ENCODE measurements around the gene KCTD20. TPM values are rescaled to one million over a fixed set of nuclear protein-coding genes. Genes with fewer than 3 reads are reported as not detected.
A peak's percentile ranks its signal among the peaks of the same experiment; 100 is the strongest.

KCTD20 gene
- total and polyA plus RNA-seq, 2 of the 13 experiments (the other 11 are each of a cell fraction or from before 2014, with no cell fraction given): 52.7 to 67.1 TPM

DNA sequence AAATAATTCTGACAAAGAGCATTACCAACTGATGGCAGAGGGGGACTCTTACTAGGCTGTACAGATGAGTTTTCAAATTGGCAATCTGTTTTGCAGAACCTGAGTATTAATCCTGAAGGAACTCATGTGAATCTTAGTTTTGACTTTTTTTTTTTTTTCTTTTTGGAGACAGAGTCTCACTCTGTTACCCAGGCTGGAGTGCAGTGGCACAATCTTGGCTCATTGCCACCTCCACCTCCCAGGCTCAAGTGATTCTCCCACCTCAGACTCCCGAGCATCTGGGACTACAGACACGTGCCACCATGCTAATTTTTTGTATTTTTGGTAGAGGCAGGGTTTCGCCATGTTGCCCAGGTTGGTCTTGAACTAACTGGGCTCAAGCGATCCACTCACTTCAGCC lies 49.3 kb downstream of the KCTD20 start:
- in situ Hi-C loops (cut with HindIII; ENCODE audit: extremely low pct_ligation_motif_present, low pct_unique_long_range_greater_than_20kb) (no loop called here), intact Hi-C loops (cut with micrococcal nuclease; ENCODE audit: unreplicated experiment) (no loop called here)
- ChIA-PET POLR2A (interaction anchor here (1.0 to 1.2 kb wide), 3 partner anchors 13 to 102 kb away, joined by 4 to 6 read pairs (median 4); partner anchors contain the start of gene SRSF3), CTCF (ENCODE audit: low intra/inter-chr PET ratio, low total read pairs) (interaction anchor here (1.2 kb wide), 1 partner anchor 69 kb away, joined by 3 read pairs; no protein-coding TSS in a partner anchor)
- WGBS (ENCODE audit: low lambda C conversion rate): 94% methylated on average over 4 of the region's 4 CpGs
- no peaks in the 10 kb centered on the region for H3K27me3 ChIP-seq (ENCODE audit: control insufficient read depth in 1 of 2, insufficient read depth in 2 of 2, low read length in 2 of 2)
- no peak overlapping the region for H2AFZ ChIP-seq (ENCODE audit: low read length)
- no peak overlapping the region for H3K4me2 ChIP-seq (ENCODE audit: low read depth, low read length)
- TF ChIP-seq MIER2 (CRISPR knock-in tag; IDR thresholded peaks at IDR 0.05) (no peak), HMG20B (CRISPR knock-in tag; conservative IDR thresholded peaks at IDR 0.05) (no peak), ZNF746 (CRISPR knock-in tag; IDR thresholded peaks at IDR 0.05) (no peak), KMT2A (CRISPR knock-in tag; IDR thresholded peaks at IDR 0.05) (no peak), ZNF615 (CRISPR knock-in tag; IDR thresholded peaks at IDR 0.05; ENCODE audit: borderline replicate concordance) (no peak), ZBTB20 (CRISPR knock-in tag; IDR thresholded peaks at IDR 0.05; ENCODE audit: borderline replicate concordance, low read depth) (no peak)
- TF ChIP-seq, protein P1, sequence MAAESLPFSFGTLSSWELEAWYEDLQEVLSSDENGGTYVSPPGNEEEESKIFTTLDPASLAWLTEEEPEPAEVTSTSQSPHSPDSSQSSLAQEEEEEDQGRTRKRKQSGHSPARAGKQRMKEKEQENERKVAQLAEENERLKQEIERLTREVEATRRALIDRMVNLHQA (CRISPR knock-in tag; IDR thresholded peaks at IDR 0.05): no peak
- DNase-seq (ENCODE audit: low spot score): no peak
- no peak for FAIRE-seq
- peaks cover 41% of the 10 kb centered on the region for H3K4me1 ChIP-seq (ENCODE audit: insufficient read depth, low read length)
- H3K79me2 ChIP-seq (ENCODE audit: insufficient read depth, low read length): no peaks in the 10 kb centered on the region
- peaks cover 5 to 32% of the 10 kb centered on the region in 2 experiments for H3K36me3 ChIP-seq (replicated peaks in 1 of 2; ENCODE audit: control insufficient read depth in 1 of 2, insufficient read depth in 2 of 2, low read length in 2 of 2)
- no peak overlapping the region for H3K9ac ChIP-seq (ENCODE audit: insufficient read depth, low read depth, low read length)
- no TSS peak for BruUV-seq (replicated peaks)
- no peak overlapping the region for H3K27ac ChIP-seq (ENCODE audit: extremely low read length, insufficient read depth, low read length)
- no peak overlapping the region for H3K4me3 ChIP-seq (replicated peaks in 1 of 3; ENCODE audit: insufficient read depth in 1 of 3, low read depth in 2 of 3, low read length in 3 of 3)
- no peaks in the 10 kb centered on the region for H3K9me3 ChIP-seq (ENCODE audit: low read length)
- no peak for ATAC-seq
- no peaks in the 10 kb centered on the region for H4K20me1 ChIP-seq (ENCODE audit: insufficient read depth, low read length)

DNA sequence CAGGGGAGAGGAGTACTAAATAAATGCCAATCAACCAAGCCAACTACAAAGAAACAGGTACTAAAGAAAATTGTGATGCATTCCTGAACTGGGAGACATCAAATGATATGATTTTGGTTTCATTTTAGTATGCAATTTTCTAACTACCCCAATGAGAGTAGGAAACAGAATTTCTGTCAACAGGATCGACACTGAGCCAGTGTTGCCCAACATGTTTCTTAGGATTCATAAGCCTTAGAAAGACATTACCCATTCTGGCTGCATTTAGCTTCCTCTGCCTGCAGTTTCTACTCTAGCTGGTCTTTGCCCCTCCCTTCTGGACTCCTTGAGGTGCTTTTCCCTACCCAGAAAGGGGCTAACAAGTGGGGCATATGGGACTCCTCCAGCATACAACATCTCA lies 49.8 kb downstream of the KCTD20 start:
- 95% methylated on average over 1 of the region's 1 CpG for WGBS (ENCODE audit: low lambda C conversion rate)
- Histone ChIP-seq H3K79me2 (ENCODE audit: insufficient read depth, low read length) (no peaks in the 10 kb centered on the region), H3K4me3 (replicated peaks in 1 of 3; ENCODE audit: insufficient read depth in 1 of 3, low read depth in 2 of 3, low read length in 3 of 3) (no peak overlapping the region), H4K20me1 (ENCODE audit: insufficient read depth, low read length) (no peaks in the 10 kb centered on the region), H3K4me2 (ENCODE audit: low read depth, low read length) (no peak overlapping the region), H2AFZ (ENCODE audit: low read length) (no peak overlapping the region), H3K9me3 (ENCODE audit: low read length) (no peaks in the 10 kb centered on the region), H3K4me1 (ENCODE audit: insufficient read depth, low read length) (peaks cover 41% of the 10 kb centered on the region), H3K27ac (ENCODE audit: extremely low read length, insufficient read depth, low read length) (no peak overlapping the region), H3K9ac (ENCODE audit: insufficient read depth, low read depth, low read length) (no peak overlapping the region), H3K27me3 (ENCODE audit: control insufficient read depth in 1 of 2, insufficient read depth in 2 of 2, low read length in 2 of 2) (no peaks in the 10 kb centered on the region), H3K36me3 (replicated peaks in 1 of 2; ENCODE audit: control insufficient read depth in 1 of 2, insufficient read depth in 2 of 2, low read length in 2 of 2) (peaks cover 5 to 26% of the 10 kb centered on the region in 2 experiments)
- no TSS peak for BruUV-seq (replicated peaks)
- CTCF ChIA-PET (ENCODE audit: low intra/inter-chr PET ratio, low total read pairs): no interaction called here
- no peak for DNase-seq (ENCODE audit: low spot score)
- in situ Hi-C loops (cut with HindIII; ENCODE audit: extremely low pct_ligation_motif_present, low pct_unique_long_range_greater_than_20kb): no loop called here
- no peak for ATAC-seq
- intact Hi-C loops (cut with micrococcal nuclease; ENCODE audit: unreplicated experiment): no loop called here
- POLR2A ChIA-PET: no interaction called here
- FAIRE-seq: peak; percentile 8
- TF ChIP-seq HNF4A (CRISPR knock-in tag; IDR thresholded peaks at IDR 0.05) (no peak), RELA (CRISPR knock-in tag; IDR thresholded peaks at IDR 0.05) (no peak), ZSCAN30 (CRISPR knock-in tag; IDR thresholded peaks at IDR 0.05) (no peak), ZNF709 (CRISPR knock-in tag; IDR thresholded peaks at IDR 0.05) (no peak), ZNF879 (CRISPR knock-in tag; IDR thresholded peaks at IDR 0.05) (no peak), ZNF180 (CRISPR knock-in tag; IDR thresholded peaks at IDR 0.05; ENCODE audit: borderline replicate concordance, low read depth) (no peak), ZBTB42 (CRISPR knock-in tag; IDR thresholded peaks at IDR 0.05) (no peak), ZKSCAN5 (CRISPR knock-in tag; IDR thresholded peaks at IDR 0.05) (no peak), ZNF557 (CRISPR knock-in tag; IDR thresholded peaks at IDR 0.05) (no peak)
- TF ChIP-seq, protein P2, sequence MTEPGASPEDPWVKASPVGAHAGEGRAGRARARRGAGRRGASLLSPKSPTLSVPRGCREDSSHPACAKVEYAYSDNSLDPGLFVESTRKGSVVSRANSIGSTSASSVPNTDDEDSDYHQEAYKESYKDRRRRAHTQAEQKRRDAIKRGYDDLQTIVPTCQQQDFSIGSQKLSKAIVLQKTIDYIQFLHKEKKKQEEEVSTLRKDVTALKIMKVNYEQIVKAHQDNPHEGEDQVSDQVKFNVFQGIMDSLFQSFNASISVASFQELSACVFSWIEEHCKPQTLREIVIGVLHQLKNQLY (CRISPR knock-in tag; IDR thresholded peaks at IDR 0.05): no peak
- TF ChIP-seq, protein P3, sequence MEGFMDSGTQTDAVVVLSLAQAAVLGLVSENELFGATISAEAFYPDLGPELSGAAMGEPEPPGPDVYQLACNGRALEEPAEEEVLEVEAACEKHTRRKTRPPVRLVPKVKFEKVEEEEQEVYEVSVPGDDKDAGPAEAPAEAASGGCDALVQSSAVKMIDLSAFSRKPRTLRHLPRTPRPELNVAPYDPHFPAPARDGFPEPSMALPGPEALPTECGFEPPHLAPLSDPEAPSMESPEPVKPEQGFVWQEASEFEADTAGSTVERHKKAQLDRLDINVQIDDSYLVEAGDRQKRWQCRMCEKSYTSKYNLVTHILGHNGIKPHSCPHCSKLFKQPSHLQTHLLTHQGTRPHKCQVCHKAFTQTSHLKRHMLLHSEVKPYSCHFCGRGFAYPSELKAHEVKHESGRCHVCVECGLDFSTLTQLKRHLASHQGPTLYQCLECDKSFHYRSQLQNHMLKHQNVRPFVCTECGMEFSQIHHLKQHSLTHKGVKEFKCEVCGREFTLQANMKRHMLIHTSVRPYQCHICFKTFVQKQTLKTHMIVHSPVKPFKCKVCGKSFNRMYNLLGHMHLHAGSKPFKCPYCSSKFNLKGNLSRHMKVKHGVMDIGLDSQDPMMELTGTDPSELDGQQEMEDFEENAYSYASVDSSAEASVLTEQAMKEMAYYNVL (CRISPR knock-in tag; IDR thresholded peaks at IDR 0.05; ENCODE audit: borderline replicate concordance): no peak
- TF ChIP-seq, protein P4, sequence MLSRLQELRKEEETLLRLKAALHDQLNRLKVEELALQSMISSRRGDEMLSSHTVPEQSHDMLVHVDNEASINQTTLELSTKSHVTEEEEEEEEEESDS (CRISPR knock-in tag; IDR thresholded peaks at IDR 0.05; ENCODE audit: borderline replicate concordance): no peak

All from HepG2 (cell line).